C4-2B (cell line): ENCODE data around the gene EZR.
A peak's percentile ranks its signal among the peaks of the same experiment; 100 is the strongest.

ENCODE experiments used
- H3K27ac ChIP-seq: fragments of 450-650 bp; 2 replicates; pipeline ENCODE4 v1.5.1; 2017
- CTCF ChIP-seq: fragments of 450-650 bp; conservative IDR thresholded peaks from 2 replicates; pipeline ENCODE4 v1.5.1; 2017; ENCODE audit warnings: mild to moderate bottlenecking
- ZFX ChIP-seq: fragments of 450-650 bp; IDR thresholded peaks from 2 replicates; pipeline ENCODE4 v1.6.1; 2017

EZR gene

GRCh38 chr6:158807515-158808441 is 11.4 kb downstream of the EZR start:
- no peak for TF ChIP-seq CTCF
- no peak for TF ChIP-seq ZFX
- H3K27ac ChIP-seq = peak overlapping the region; percentile 38; the same call in 1 of the 2 replicates

GRCh38 chr6:158805698-158806377 is 13.3 kb downstream of the EZR start:
- no peak overlapping the region for H3K27ac ChIP-seq
- no peak for TF ChIP-seq ZFX
- no peak for TF ChIP-seq CTCF

GRCh38 chr6:158804207-158804606 is 15.0 kb downstream of the EZR start:
- no peak for TF ChIP-seq ZFX
- no peak for TF ChIP-seq CTCF
- H3K27ac ChIP-seq = peak overlapping the region; percentile 56; the same call in 1 of the 2 replicates

GRCh38 chr6:158803733-158804143 is 15.4 kb downstream of the EZR start:
- peak overlapping the region; percentile 56; the same call in 1 of the 2 replicates for H3K27ac ChIP-seq
- TF ChIP-seq ZFX (no peak), CTCF (no peak)

- no peak overlapping the region for H3K27ac ChIP-seq
- TF ChIP-seq CTCF (no peak), ZFX (no peak)
Observed at GRCh38 chr6:158801655-158802294, 17.4 kb downstream of the EZR start.

- H3K27ac ChIP-seq = peak overlapping the region; percentile 47
- TF ChIP-seq CTCF (peak; percentile 23; the same call in 1 of the 2 replicates), ZFX (no peak)
Observed at GRCh38 chr6:158799051-158799792, 19.9 kb downstream of the EZR start.
